ENCODE data around the gene SAC3D1.
A peak's percentile ranks its signal among the peaks of the same experiment; 100 is the strongest.

SAC3D1 gene

GRCh38 chr11:65085446-65085845, 44.4 kb downstream of the SAC3D1 start:
- Mint-ChIP-seq H3K27me3 (no peaks in the 10 kb centered on the region), H3K36me3 (peaks cover 34% of the 10 kb centered on the region), H3K27ac (no peak overlapping the region), H3K9me3 (no peaks in the 10 kb centered on the region), H3K4me1 (peaks cover 38% of the 10 kb centered on the region), H3K4me3 (peak overlapping the region; percentile 97)
- ATAC-seq: no peak

GRCh38 chr11:65086809-65087208, 45.8 kb downstream of the SAC3D1 start:
- no peak for ATAC-seq
- no peak overlapping the region for H3K27ac Mint-ChIP-seq
- H3K27me3 Mint-ChIP-seq: no peaks in the 10 kb centered on the region
- no peaks in the 10 kb centered on the region for H3K9me3 Mint-ChIP-seq
- H3K4me3 Mint-ChIP-seq: no peak overlapping the region
- H3K4me1 Mint-ChIP-seq: peaks cover 32% of the 10 kb centered on the region
- peaks cover 34% of the 10 kb centered on the region for H3K36me3 Mint-ChIP-seq

- Mint-ChIP-seq H3K36me3 (peaks cover 34% of the 10 kb centered on the region), H3K27ac (no peak overlapping the region), H3K27me3 (no peaks in the 10 kb centered on the region), H3K4me1 (peaks cover 32% of the 10 kb centered on the region), H3K4me3 (no peak overlapping the region), H3K9me3 (no peaks in the 10 kb centered on the region)
- ATAC-seq: no peak
Observed at GRCh38 chr11:65087216-65087615, 46.2 kb downstream of the SAC3D1 start.

GRCh38 chr11:65087827-65088226, 46.8 kb downstream of the SAC3D1 start:
- peaks cover 36% of the 10 kb centered on the region for H3K4me1 Mint-ChIP-seq
- H3K27me3 Mint-ChIP-seq: no peaks in the 10 kb centered on the region
- no peak overlapping the region for H3K4me3 Mint-ChIP-seq
- no peaks in the 10 kb centered on the region for H3K9me3 Mint-ChIP-seq
- peaks cover 34% of the 10 kb centered on the region for H3K36me3 Mint-ChIP-seq
- H3K27ac Mint-ChIP-seq: no peak overlapping the region
- ATAC-seq: no peak

GRCh38 chr11:65089621-65090020, 48.6 kb downstream of the SAC3D1 start:
- no peak for ATAC-seq
- H3K36me3 Mint-ChIP-seq: peaks cover 34% of the 10 kb centered on the region
- H3K4me1 Mint-ChIP-seq: peaks cover 18% of the 10 kb centered on the region
- H3K27ac Mint-ChIP-seq: no peak overlapping the region
- H3K4me3 Mint-ChIP-seq: no peak overlapping the region
- H3K9me3 Mint-ChIP-seq: no peaks in the 10 kb centered on the region
- no peaks in the 10 kb centered on the region for H3K27me3 Mint-ChIP-seq

GRCh38 chr11:65090628-65091027, 49.6 kb downstream of the SAC3D1 start:
- no peak for ATAC-seq
- Mint-ChIP-seq H3K9me3 (no peaks in the 10 kb centered on the region), H3K27me3 (no peaks in the 10 kb centered on the region), H3K27ac (no peak overlapping the region), H3K4me3 (no peak overlapping the region), H3K36me3 (peaks cover 31% of the 10 kb centered on the region), H3K4me1 (peaks cover 9% of the 10 kb centered on the region)

Data from stimulated activated memory B cell treated with anti-CD40 and anti-IgM and Interleukin-4, amounts not matched to agents 10 μg/mL and 1 μg/mL and 100 μg/mL, for 72 hours (primary cell).